HEK293 (cell line): ENCODE data around the gene KIRREL3.

Source experiments
- EGR2 ChIP-seq: fragments of 450-650 bp; formaldehyde crosslinking; IDR thresholded peaks from 2 replicates; pipeline ENCODE4 v1.5.1; 2016; ENCODE audit warnings: low read depth, missing biosample characterization, missing genetic modification characterization
- GLI2 ChIP-seq: fragments of 450-650 bp; formaldehyde crosslinking; IDR thresholded peaks from 2 replicates; pipeline ENCODE4; 2017; ENCODE audit warnings: missing biosample characterization, missing genetic modification characterization, low read depth, borderline replicate concordance
- GLIS1 ChIP-seq: fragments of 450-650 bp; formaldehyde crosslinking; IDR thresholded peaks from 2 replicates; pipeline ENCODE4 v1.5.1; 2016; ENCODE audit warnings: missing biosample characterization, missing genetic modification characterization
- IKZF3 ChIP-seq: fragments of 450-650 bp; IDR thresholded peaks from 2 replicates; pipeline ENCODE4 v1.5.0; 2018; ENCODE audit warnings: missing biosample characterization, mild to moderate bottlenecking, missing genetic modification characterization, moderate library complexity
- KLF16 ChIP-seq: fragments of 450-650 bp; formaldehyde crosslinking; IDR thresholded peaks from 2 replicates; pipeline ENCODE4 v1.5.1; 2017; ENCODE audit warnings: missing biosample characterization, missing genetic modification characterization
- KLF7 ChIP-seq: fragments of 450-650 bp; formaldehyde crosslinking; IDR thresholded peaks from 2 replicates; pipeline ENCODE4 v1.5.1; 2016; ENCODE audit warnings: missing biosample characterization, missing genetic modification characterization, borderline replicate concordance
- OVOL3 ChIP-seq: fragments of 450-650 bp; formaldehyde crosslinking; IDR thresholded peaks from 2 replicates; pipeline ENCODE4 v1.5.1; 2016; ENCODE audit warnings: missing biosample characterization, missing genetic modification characterization
- REPIN1 ChIP-seq: fragments of 450-650 bp; formaldehyde crosslinking; IDR thresholded peaks from 2 replicates; pipeline ENCODE4 v1.5.1; 2017; ENCODE audit warnings: missing biosample characterization, missing genetic modification characterization, low read depth
- TCF7L2 ChIP-seq: IDR thresholded peaks from 2 replicates; pipeline ENCODE4 v1.6.1; 2011; ENCODE audit warnings: low read depth, mild to moderate bottlenecking, inconsistent platforms, low read length, moderate library complexity, borderline replicate concordance
- ZBTB8A ChIP-seq: fragments of 450-650 bp; formaldehyde crosslinking; IDR thresholded peaks from 2 replicates; pipeline ENCODE4 v1.5.1; 2016; ENCODE audit warnings: missing biosample characterization, missing genetic modification characterization
- ZNF132 ChIP-seq: fragments of 450-650 bp; formaldehyde crosslinking; IDR thresholded peaks from 2 replicates; pipeline ENCODE4 v1.5.1; 2017; ENCODE audit warnings: missing biosample characterization, missing genetic modification characterization, borderline replicate concordance
- ZNF16 ChIP-seq: fragments of 450-650 bp; formaldehyde crosslinking; IDR thresholded peaks from 2 replicates; pipeline ENCODE4 v1.5.1; 2016; ENCODE audit warnings: low read depth, missing biosample characterization, missing genetic modification characterization
- ZNF302 ChIP-seq: fragments of 450-650 bp; formaldehyde crosslinking; IDR thresholded peaks from 2 replicates; pipeline ENCODE4 v1.5.1; 2016; ENCODE audit warnings: missing biosample characterization, missing genetic modification characterization, low read depth
- ZNF335 ChIP-seq: fragments of 450-650 bp; formaldehyde crosslinking; conservative IDR thresholded peaks from 2 replicates; pipeline ENCODE4 v1.5.1; 2016; ENCODE audit warnings: missing biosample characterization, missing genetic modification characterization
- ZNF366 ChIP-seq: fragments of 450-650 bp; formaldehyde crosslinking; conservative IDR thresholded peaks from 2 replicates; pipeline ENCODE4 v1.5.1; 2016; ENCODE audit warnings: missing biosample characterization, missing genetic modification characterization
- ZNF391 ChIP-seq: fragments of 450-650 bp; formaldehyde crosslinking; IDR thresholded peaks from 2 replicates; pipeline ENCODE4 v1.5.1; 2016; ENCODE audit warnings: low read depth, missing biosample characterization, missing genetic modification characterization, borderline replicate concordance
- ZNF433 ChIP-seq: fragments of 450-650 bp; formaldehyde crosslinking; IDR thresholded peaks from 2 replicates; pipeline ENCODE4 v1.5.1; 2016; ENCODE audit warnings: missing biosample characterization, missing genetic modification characterization, low read depth
- ZNF501 ChIP-seq: fragments of 450-650 bp; formaldehyde crosslinking; IDR thresholded peaks from 2 replicates; pipeline ENCODE4 v1.5.1; 2016; ENCODE audit warnings: missing biosample characterization, missing genetic modification characterization
- ZNF610 ChIP-seq: fragments of 450-650 bp; formaldehyde crosslinking; IDR thresholded peaks from 2 replicates; pipeline ENCODE4 v1.5.1; 2016; ENCODE audit warnings: missing biosample characterization, missing genetic modification characterization, borderline replicate concordance
- ZNF629 ChIP-seq: fragments of 450-650 bp; formaldehyde crosslinking; IDR thresholded peaks from 2 replicates; pipeline ENCODE4 v1.5.1; 2017; ENCODE audit warnings: missing biosample characterization, missing genetic modification characterization
- ZNF792 ChIP-seq: fragments of 450-650 bp; formaldehyde crosslinking; IDR thresholded peaks from 2 replicates; pipeline ENCODE4 v1.5.1; 2016; ENCODE audit warnings: missing biosample characterization, missing genetic modification characterization
- ZXDB ChIP-seq: fragments of 450-650 bp; formaldehyde crosslinking; IDR thresholded peaks from 2 replicates; pipeline ENCODE4 v1.5.1; 2016; ENCODE audit warnings: missing biosample characterization, missing genetic modification characterization
- TF ChIP-seq, protein P1 (sequence below): fragments of 450-650 bp; formaldehyde crosslinking; IDR thresholded peaks from 2 replicates; pipeline ENCODE4 v1.5.1; 2016; ENCODE audit warnings: missing biosample characterization, missing genetic modification characterization
- TF ChIP-seq, protein P2 (sequence below): fragments of 450-650 bp; formaldehyde crosslinking; IDR thresholded peaks from 2 replicates; pipeline ENCODE4 v1.5.1; 2017; ENCODE audit warnings: missing biosample characterization, mild to moderate bottlenecking, missing genetic modification characterization, moderate library complexity
- TF ChIP-seq, protein P3 (sequence below): fragments of 450-650 bp; formaldehyde crosslinking; IDR thresholded peaks from 2 replicates; pipeline ENCODE4 v1.5.1; 2017; ENCODE audit warnings: missing biosample characterization, missing genetic modification characterization
- TF ChIP-seq, protein P4 (sequence below): fragments of 450-650 bp; formaldehyde crosslinking; IDR thresholded peaks from 2 replicates; pipeline ENCODE4 v1.5.1; 2016; ENCODE audit warnings: missing biosample characterization, missing genetic modification characterization
- TF ChIP-seq, protein P5 (sequence below): fragments of 450-650 bp; formaldehyde crosslinking; IDR thresholded peaks from 2 replicates; pipeline ENCODE4 v1.5.1; 2016; ENCODE audit warnings: missing biosample characterization, missing genetic modification characterization, borderline replicate concordance
- TF ChIP-seq, protein P6 (sequence below): fragments of 450-650 bp; formaldehyde crosslinking; IDR thresholded peaks from 2 replicates; pipeline ENCODE4 v1.5.1; 2016; ENCODE audit warnings: missing biosample characterization, missing genetic modification characterization
- TF ChIP-seq, protein P7 (sequence below): fragments of 450-650 bp; formaldehyde crosslinking; IDR thresholded peaks from 2 replicates; pipeline ENCODE4 v1.5.1; 2016; ENCODE audit warnings: missing biosample characterization, missing genetic modification characterization

Gene KIRREL3

DNA sequence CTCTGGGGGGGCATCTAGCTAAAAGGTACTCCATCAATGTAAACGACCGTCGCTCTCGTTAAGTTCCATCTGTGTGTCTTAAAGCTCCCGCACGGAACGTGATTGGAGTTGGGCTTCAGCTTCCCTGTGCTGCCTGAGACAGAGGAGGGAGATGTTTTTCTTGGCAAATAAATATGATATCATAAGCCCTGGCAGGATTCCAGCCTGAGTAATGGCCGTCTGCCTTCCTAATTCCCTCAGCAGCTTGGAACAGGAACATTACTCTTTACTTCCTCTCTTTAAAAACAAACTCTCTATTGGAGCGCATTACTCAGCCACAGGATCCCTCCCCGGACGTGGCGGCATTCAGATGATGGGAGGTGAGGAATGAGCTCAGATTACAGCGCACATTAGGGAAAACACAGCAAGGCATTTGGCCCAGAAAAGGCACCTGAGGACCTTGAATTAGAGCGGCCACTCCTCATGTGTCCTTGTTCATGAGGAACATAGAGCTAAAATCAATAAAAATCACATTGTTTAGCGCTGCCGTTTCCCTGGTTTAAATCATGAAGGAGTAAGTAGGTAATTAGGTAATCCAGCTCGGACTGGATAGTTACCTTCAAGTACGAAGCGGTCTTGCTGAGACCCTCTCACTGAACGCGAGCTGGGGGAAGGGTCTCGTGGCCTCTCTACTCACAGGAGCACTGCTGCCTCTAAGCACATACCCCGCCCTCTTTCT lies 414.6 kb downstream of the KIRREL3 start (continued):
- peak; percentile 79; the same call in 1 of the 2 replicates for TF ChIP-seq ZNF610 (tag by site-specific recombination)
- TF ChIP-seq ZNF302 (tag by site-specific recombination), result no peak
- TF ChIP-seq, protein P1, sequence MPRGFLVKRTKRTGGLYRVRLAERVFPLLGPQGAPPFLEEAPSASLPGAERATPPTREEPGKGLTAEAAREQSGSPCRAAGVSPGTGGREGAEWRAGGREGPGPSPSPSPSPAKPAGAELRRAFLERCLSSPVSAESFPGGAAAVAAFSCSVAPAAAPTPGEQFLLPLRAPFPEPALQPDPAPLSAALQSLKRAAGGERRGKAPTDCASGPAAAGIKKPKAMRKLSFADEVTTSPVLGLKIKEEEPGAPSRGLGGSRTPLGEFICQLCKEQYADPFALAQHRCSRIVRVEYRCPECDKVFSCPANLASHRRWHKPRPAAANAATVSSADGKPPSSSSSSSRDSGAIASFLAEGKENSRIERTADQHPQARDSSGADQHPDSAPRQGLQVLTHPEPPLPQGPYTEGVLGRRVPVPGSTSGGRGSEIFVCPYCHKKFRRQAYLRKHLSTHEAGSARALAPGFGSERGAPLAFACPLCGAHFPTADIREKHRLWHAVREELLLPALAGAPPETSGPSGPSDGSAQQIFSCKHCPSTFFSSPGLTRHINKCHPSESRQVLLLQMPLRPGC (tag by site-specific recombination), result peak; percentile 96
- TF ChIP-seq, protein P2, sequence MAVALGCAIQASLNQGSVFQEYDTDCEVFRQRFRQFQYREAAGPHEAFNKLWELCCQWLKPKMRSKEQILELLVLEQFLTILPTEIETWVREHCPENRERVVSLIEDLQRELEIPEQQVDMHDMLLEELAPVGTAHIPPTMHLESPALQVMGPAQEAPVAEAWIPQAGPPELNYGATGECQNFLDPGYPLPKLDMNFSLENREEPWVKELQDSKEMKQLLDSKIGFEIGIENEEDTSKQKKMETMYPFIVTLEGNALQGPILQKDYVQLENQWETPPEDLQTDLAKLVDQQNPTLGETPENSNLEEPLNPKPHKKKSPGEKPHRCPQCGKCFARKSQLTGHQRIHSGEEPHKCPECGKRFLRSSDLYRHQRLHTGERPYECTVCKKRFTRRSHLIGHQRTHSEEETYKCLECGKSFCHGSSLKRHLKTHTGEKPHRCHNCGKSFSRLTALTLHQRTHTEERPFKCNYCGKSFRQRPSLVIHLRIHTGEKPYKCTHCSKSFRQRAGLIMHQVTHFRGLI, result peak; percentile 92
- TF ChIP-seq OVOL3 (tag by site-specific recombination), result 0 out of 2 replicates have a peak, but pooled peaks have one; percentile 13
- TF ChIP-seq ZXDB (tag by site-specific recombination), result no peak
- no peak for TF ChIP-seq KLF7 (tag by site-specific recombination)
- TF ChIP-seq ZNF629 (tag by site-specific recombination), result peak; percentile 89
- TF ChIP-seq EGR2 (tag by site-specific recombination), result no peak
- TF ChIP-seq ZNF366 (tag by site-specific recombination), result peak; percentile 93
- TF ChIP-seq ZNF132, result no peak
- TF ChIP-seq, protein P3, sequence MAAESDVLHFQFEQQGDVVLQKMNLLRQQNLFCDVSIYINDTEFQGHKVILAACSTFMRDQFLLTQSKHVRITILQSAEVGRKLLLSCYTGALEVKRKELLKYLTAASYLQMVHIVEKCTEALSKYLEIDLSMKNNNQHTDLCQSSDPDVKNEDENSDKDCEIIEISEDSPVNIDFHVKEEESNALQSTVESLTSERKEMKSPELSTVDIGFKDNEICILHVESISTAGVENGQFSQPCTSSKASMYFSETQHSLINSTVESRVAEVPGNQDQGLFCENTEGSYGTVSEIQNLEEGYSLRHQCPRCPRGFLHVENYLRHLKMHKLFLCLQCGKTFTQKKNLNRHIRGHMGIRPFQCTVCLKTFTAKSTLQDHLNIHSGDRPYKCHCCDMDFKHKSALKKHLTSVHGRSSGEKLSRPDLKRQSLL, result peak; percentile 72
- TF ChIP-seq, protein P4, sequence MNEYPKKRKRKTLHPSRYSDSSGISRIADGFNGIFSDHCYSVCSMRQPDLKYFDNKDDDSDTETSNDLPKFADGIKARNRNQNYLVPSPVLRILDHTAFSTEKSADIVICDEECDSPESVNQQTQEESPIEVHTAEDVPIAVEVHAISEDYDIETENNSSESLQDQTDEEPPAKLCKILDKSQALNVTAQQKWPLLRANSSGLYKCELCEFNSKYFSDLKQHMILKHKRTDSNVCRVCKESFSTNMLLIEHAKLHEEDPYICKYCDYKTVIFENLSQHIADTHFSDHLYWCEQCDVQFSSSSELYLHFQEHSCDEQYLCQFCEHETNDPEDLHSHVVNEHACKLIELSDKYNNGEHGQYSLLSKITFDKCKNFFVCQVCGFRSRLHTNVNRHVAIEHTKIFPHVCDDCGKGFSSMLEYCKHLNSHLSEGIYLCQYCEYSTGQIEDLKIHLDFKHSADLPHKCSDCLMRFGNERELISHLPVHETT, result peak; percentile 25; the same call in 1 of the 2 replicates
- no peak for TF ChIP-seq ZNF792 (tag by site-specific recombination)
- TF ChIP-seq ZNF335 (tag by site-specific recombination), result 0 out of 2 replicates have a peak, but pooled peaks have one; percentile 21
- TF ChIP-seq, protein P5, sequence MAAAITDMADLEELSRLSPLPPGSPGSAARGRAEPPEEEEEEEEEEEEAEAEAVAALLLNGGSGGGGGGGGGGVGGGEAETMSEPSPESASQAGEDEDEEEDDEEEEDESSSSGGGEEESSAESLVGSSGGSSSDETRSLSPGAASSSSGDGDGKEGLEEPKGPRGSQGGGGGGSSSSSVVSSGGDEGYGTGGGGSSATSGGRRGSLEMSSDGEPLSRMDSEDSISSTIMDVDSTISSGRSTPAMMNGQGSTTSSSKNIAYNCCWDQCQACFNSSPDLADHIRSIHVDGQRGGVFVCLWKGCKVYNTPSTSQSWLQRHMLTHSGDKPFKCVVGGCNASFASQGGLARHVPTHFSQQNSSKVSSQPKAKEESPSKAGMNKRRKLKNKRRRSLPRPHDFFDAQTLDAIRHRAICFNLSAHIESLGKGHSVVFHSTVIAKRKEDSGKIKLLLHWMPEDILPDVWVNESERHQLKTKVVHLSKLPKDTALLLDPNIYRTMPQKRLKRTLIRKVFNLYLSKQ (tag by site-specific recombination), result no peak
- no peak for TF ChIP-seq ZNF433
- TF ChIP-seq GLIS1 (tag by site-specific recombination), result peak; percentile 93
- no peak for TF ChIP-seq ZNF501 (tag by site-specific recombination)
- no peak for TF ChIP-seq REPIN1 (tag by site-specific recombination)
- TF ChIP-seq, protein P6, sequence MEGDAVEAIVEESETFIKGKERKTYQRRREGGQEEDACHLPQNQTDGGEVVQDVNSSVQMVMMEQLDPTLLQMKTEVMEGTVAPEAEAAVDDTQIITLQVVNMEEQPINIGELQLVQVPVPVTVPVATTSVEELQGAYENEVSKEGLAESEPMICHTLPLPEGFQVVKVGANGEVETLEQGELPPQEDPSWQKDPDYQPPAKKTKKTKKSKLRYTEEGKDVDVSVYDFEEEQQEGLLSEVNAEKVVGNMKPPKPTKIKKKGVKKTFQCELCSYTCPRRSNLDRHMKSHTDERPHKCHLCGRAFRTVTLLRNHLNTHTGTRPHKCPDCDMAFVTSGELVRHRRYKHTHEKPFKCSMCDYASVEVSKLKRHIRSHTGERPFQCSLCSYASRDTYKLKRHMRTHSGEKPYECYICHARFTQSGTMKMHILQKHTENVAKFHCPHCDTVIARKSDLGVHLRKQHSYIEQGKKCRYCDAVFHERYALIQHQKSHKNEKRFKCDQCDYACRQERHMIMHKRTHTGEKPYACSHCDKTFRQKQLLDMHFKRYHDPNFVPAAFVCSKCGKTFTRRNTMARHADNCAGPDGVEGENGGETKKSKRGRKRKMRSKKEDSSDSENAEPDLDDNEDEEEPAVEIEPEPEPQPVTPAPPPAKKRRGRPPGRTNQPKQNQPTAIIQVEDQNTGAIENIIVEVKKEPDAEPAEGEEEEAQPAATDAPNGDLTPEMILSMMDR (tag by site-specific recombination), result no peak
- TF ChIP-seq ZBTB8A (tag by site-specific recombination), result peak; percentile 50
- TF ChIP-seq, protein P7, sequence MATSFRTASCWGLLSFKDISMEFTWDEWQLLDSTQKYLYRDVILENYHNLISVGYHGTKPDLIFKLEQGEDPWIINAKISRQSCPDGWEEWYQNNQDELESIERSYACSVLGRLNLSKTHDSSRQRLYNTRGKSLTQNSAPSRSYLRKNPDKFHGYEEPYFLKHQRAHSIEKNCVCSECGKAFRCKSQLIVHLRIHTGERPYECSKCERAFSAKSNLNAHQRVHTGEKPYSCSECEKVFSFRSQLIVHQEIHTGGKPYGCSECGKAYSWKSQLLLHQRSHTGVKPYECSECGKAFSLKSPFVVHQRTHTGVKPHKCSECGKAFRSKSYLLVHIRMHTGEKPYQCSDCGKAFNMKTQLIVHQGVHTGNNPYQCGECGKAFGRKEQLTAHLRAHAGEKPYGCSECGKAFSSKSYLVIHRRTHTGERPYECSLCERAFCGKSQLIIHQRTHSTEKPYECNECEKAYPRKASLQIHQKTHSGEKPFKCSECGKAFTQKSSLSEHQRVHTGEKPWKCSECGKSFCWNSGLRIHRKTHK (tag by site-specific recombination), result no peak
- no peak for TF ChIP-seq TCF7L2
- no peak for TF ChIP-seq ZNF391 (tag by site-specific recombination)
- TF ChIP-seq KLF16, result no peak
- no peak for TF ChIP-seq ZNF16 (tag by site-specific recombination)
- TF ChIP-seq GLI2 (tag by site-specific recombination), result no peak
- no peak; the same call in 1 of the 2 replicates for TF ChIP-seq IKZF3 (tag by site-specific recombination)
